ENCODE data around the gene DLX1.

DLX1 gene

DNA sequence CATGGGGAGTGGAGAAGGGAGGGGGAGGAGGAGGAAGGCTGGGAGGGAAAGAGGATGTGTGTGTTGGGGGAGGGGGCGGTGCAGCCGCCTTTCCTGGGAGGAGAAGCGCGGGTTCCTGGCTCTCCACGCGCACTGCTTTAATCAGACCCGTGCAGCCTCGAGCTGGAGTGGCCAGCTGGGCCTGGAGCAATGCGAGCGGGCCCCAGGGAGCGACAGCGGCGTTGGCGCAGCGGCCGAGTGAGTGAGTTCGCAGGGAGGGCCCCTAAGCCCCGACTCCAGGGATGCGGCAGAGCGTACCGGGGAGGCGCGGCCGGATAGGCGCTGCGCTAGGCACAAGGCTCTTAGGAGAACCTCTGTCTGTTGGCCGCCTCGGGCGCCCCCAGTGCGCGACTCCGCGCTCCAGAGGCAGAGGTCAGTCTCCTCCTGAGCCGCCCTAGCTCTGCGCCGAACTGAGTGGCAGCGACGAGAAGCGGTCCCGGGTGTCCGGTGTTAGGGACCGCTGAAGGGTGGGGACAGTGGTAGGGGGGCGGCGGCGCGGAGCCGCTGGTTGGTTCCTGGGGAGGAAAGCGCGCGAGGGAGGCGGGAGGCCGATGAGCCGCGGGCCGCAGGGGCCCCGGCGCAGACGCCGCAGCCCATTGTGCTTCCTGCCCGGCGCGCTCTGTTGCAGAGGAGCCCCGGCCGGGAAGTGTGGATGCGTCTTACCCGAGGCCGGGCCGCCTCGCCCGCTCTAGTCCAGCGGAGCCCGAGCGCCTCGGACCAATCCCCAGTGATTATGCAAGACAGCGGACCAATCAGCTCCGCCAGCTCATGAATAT lies 455 bp upstream of the DLX1 start:
- Histone ChIP-seq H3K4me2 (peak overlapping the region; percentile 83), H3K4me1 (peaks cover 16% of the 10 kb centered on the region), H3K27ac (no peak overlapping the region), H3K27me3 (peaks cover 100% of the 10 kb centered on the region), H3K9ac (no peak overlapping the region), H4K20me1 (peaks cover 100% of the 10 kb centered on the region), H3K4me3 (peak overlapping the region; percentile 58), H3K36me3 (no peaks in the 10 kb centered on the region), H3K9me3 (peaks cover 35% of the 10 kb centered on the region)
- TF ChIP-seq Cebpa-rat (IDR thresholded peaks at IDR 0.05) = peak; percentile 76

- no peak overlapping the region for H3K9ac ChIP-seq
- peaks cover 100% of the 10 kb centered on the region for H3K27me3 ChIP-seq
- peaks cover 19% of the 10 kb centered on the region for H3K9me3 ChIP-seq
- no peak overlapping the region for H3K27ac ChIP-seq
- peaks cover 16% of the 10 kb centered on the region for H3K4me1 ChIP-seq
- no peaks in the 10 kb centered on the region for H3K36me3 ChIP-seq
- H3K4me2 ChIP-seq = no peak overlapping the region
- no peak overlapping the region for H3K4me3 ChIP-seq
- peaks cover 99% of the 10 kb centered on the region for H4K20me1 ChIP-seq
- no peak for TF ChIP-seq Cebpa-rat (IDR thresholded peaks at IDR 0.05)
These were observed 1.2 kb downstream of the DLX1 start for GRCh38 chr2:172086241-172087206.

DNA sequence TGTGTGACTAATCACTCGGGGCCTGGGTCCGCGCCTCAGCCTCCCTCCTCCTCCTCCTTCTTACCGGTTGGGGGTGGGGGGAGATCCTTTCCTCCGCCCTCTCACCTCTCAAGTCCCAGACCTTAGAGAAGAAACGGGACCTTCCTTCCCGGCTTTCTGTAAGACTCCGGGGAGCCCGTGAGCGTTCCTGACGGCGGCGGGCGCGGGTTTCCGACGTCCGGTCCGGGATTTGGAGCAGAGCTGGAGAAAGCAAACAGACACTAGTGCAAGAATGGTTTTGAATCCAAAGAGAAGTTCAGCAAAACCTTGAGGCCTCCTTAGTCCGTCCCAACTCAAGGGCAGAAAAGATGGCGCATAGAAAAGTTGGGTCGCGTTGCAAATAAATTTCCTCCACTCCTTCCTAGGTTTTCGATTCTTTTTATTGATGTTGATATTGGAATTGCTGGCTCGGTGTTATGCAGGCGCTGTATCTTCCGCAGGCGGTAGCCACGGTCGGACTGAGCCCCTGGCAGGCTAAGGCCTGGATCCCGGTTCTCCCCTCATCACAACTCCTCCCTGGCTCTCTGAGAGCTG lies 2.0 kb downstream of the DLX1 start:
- Histone ChIP-seq H3K4me2 (no peak overlapping the region), H4K20me1 (peaks cover 99% of the 10 kb centered on the region), H3K27me3 (peaks cover 100% of the 10 kb centered on the region), H3K9me3 (peaks cover 19% of the 10 kb centered on the region), H3K4me1 (peaks cover 16% of the 10 kb centered on the region), H3K9ac (no peak overlapping the region), H3K27ac (no peak overlapping the region), H3K36me3 (no peaks in the 10 kb centered on the region), H3K4me3 (no peak overlapping the region; the same call in 1 of the 2 replicates)
- no peak for TF ChIP-seq Cebpa-rat (IDR thresholded peaks at IDR 0.05)

GRCh38 chr2:172087780-172088244 lies 2.5 kb downstream of the DLX1 start:
- TF ChIP-seq Cebpa-rat (IDR thresholded peaks at IDR 0.05) = no peak
- no peak overlapping the region; the same call in 1 of the 2 replicates for H3K4me3 ChIP-seq
- H3K27ac ChIP-seq = no peak overlapping the region
- peaks cover 100% of the 10 kb centered on the region for H3K27me3 ChIP-seq
- no peaks in the 10 kb centered on the region for H3K36me3 ChIP-seq
- H3K4me2 ChIP-seq = no peak overlapping the region
- peaks cover 99% of the 10 kb centered on the region for H4K20me1 ChIP-seq
- H3K9ac ChIP-seq = no peak overlapping the region
- peaks cover 19% of the 10 kb centered on the region for H3K9me3 ChIP-seq
- H3K4me1 ChIP-seq = peaks cover 16% of the 10 kb centered on the region

DNA sequence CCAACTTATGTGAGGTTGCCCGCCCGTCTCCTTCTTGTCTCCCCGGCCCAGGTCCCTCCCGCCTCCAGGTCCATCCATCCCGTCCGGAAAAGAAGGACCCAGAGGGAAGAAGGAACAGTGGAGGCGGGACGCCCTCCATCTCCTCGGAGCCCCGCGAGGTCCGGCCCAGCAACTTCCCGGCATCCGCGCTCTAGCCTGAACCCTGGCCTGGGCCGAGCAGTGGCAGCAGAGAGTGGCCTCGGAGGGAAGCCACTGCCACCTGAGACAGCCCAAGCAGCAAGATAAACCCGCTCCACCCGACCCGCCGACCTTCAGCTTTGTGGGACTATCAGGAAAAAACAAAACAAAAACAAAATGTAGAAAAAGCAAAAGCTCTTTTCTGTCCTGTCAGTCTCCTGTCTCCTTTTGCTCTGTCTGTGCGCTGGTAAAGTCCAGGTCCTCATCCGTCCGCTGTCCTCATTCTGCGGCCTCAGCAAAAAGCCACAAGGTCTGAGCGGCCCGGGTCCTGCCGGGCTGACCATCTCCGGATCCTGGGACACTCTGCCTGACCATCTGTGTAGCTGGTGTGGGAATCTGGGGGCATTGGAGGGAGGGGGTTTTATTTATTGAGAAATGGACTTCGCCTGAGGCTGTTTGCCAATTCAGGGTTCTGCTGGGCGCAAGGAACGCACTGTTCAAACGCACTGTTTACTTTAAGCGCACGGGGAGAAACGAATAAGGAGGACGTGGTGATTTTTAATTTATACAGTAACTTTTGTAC lies 3.1 kb downstream of the DLX1 start:
- H4K20me1 ChIP-seq = peaks cover 99% of the 10 kb centered on the region
- no peak for TF ChIP-seq Cebpa-rat (IDR thresholded peaks at IDR 0.05)
- peaks cover 100% of the 10 kb centered on the region for H3K27me3 ChIP-seq
- no peak overlapping the region for H3K4me2 ChIP-seq
- H3K27ac ChIP-seq = no peak overlapping the region
- no peak overlapping the region for H3K4me3 ChIP-seq
- no peaks in the 10 kb centered on the region for H3K36me3 ChIP-seq
- no peak overlapping the region for H3K9ac ChIP-seq
- H3K4me1 ChIP-seq = peaks cover 16% of the 10 kb centered on the region
- peaks cover 19% of the 10 kb centered on the region for H3K9me3 ChIP-seq

- TF ChIP-seq Cebpa-rat (IDR thresholded peaks at IDR 0.05) = no peak
- H3K27ac ChIP-seq = no peak overlapping the region
- H3K4me2 ChIP-seq = no peak overlapping the region
- H3K27me3 ChIP-seq = peaks cover 100% of the 10 kb centered on the region
- no peak overlapping the region for H3K4me3 ChIP-seq
- H3K4me1 ChIP-seq = peaks cover 15% of the 10 kb centered on the region
- peaks cover 19% of the 10 kb centered on the region for H3K9me3 ChIP-seq
- H3K36me3 ChIP-seq = no peaks in the 10 kb centered on the region
- H4K20me1 ChIP-seq = peaks cover 99% of the 10 kb centered on the region
- no peak overlapping the region for H3K9ac ChIP-seq
These were observed 3.7 kb downstream of the DLX1 start for GRCh38 chr2:172089005-172089504.

GRCh38 chr2:172089633-172090032 lies 4.3 kb downstream of the DLX1 start:
- H3K36me3 ChIP-seq = no peaks in the 10 kb centered on the region
- H3K4me1 ChIP-seq = peaks cover 10% of the 10 kb centered on the region
- peaks cover 100% of the 10 kb centered on the region for H3K27me3 ChIP-seq
- no peak overlapping the region for H3K4me2 ChIP-seq
- no peak overlapping the region for H3K4me3 ChIP-seq
- H3K9ac ChIP-seq = no peak overlapping the region
- H3K27ac ChIP-seq = no peak overlapping the region
- H4K20me1 ChIP-seq = peaks cover 99% of the 10 kb centered on the region
- no peak for TF ChIP-seq Cebpa-rat (IDR thresholded peaks at IDR 0.05)
- peaks cover 19% of the 10 kb centered on the region for H3K9me3 ChIP-seq

- no peak for TF ChIP-seq Cebpa-rat (IDR thresholded peaks at IDR 0.05)
- H3K9me3 ChIP-seq = peaks cover 19% of the 10 kb centered on the region
- H3K4me1 ChIP-seq = peaks cover 10% of the 10 kb centered on the region
- H3K4me3 ChIP-seq = no peak overlapping the region
- H3K4me2 ChIP-seq = no peak overlapping the region
- H3K9ac ChIP-seq = no peak overlapping the region
- no peaks in the 10 kb centered on the region for H3K36me3 ChIP-seq
- H3K27me3 ChIP-seq = peaks cover 100% of the 10 kb centered on the region
- peaks cover 99% of the 10 kb centered on the region for H4K20me1 ChIP-seq
- no peak overlapping the region for H3K27ac ChIP-seq
These were observed 5.0 kb downstream of the DLX1 start for GRCh38 chr2:172090044-172090961.

All from BLaER1 (cell line).